Measurements from ENCODE around the gene CDK11A.
A peak's percentile ranks its signal among the peaks of the same experiment; 100 is the strongest.

The CDK11A gene

DNA sequence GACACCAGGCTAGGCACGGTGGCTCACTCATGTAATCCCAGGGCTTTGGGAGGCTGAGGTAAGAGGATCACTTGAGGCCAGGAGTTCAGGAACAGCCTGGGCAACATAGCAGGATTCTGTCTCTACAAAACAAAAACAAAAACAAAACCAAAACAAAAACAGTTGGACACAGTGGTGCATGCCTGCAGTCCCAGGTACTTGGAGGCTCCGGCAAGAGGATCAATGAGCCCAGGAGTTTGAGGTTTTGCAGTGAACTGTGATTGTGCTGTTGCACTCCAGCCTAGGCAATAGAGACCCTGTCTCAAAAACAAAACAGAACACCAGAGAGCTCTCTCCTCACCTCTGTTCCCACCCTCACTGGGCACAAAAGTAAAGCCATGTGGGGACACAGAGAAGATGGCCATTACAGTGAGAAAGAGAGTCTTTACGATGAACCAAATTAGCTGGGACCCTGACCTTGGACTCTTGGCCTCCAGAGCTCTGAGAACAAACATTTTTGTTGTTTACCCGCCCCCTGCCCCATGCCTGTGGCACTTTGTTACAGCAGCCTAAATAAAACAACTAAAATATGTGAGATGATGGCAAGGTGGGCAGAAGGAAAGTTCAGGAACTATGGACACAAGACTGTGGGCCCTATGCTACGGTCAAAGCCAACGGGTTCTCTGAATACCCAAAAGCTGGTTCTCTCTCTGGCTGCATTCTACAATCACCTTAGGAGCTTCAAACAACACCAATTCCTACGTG, 44.3 kb upstream of the CDK11A start:
- Histone ChIP-seq H3K27ac (ENCODE audit: low read depth, low read length) (no peak overlapping the region), H3K27me3 (ENCODE audit: insufficient read depth, low read length) (no peaks in the 10 kb centered on the region), H3K4ac (ENCODE audit: low read depth, low read length) (peak overlapping the region; percentile 39), H3K4me3 (ENCODE audit: low read depth, low read length) (no peak overlapping the region), H2BK5ac (ENCODE audit: low read depth, low read length, poor library complexity) (no peak overlapping the region), H4K12ac (ENCODE audit: low read depth, low read length) (no peak overlapping the region), H2BK120ac (ENCODE audit: insufficient read depth, low read length, poor library complexity) (no peak overlapping the region), H3K79me2 (ENCODE audit: control insufficient read depth, insufficient read depth, low read length, poor library complexity) (peaks cover 5% of the 10 kb centered on the region), H3K4me1 (ENCODE audit: control insufficient read depth in 1 of 2, insufficient read depth in 2 of 2, low read length in 2 of 2) (peaks cover 4 to 8% of the 10 kb centered on the region in 2 experiments), H3K79me1 (ENCODE audit: low read length) (no peaks in the 10 kb centered on the region), H4K91ac (ENCODE audit: low read depth, low read length) (no peak overlapping the region), H2AK5ac (ENCODE audit: low read length) (no peak overlapping the region), H3K9me3 (ENCODE audit: insufficient read depth, low read depth, low read length) (peaks cover 2% of the 10 kb centered on the region), H3K4me2 (ENCODE audit: low read length) (no peak overlapping the region), H3K14ac (ENCODE audit: low read length) (no peak overlapping the region), H2BK12ac (ENCODE audit: low read length) (no peak overlapping the region), H3K23ac (ENCODE audit: low read length) (no peak overlapping the region), H3K18ac (ENCODE audit: low read length) (no peak overlapping the region), H4K8ac (ENCODE audit: low read depth, low read length) (no peak overlapping the region), H2AFZ (ENCODE audit: insufficient read depth, low read length, poor library complexity) (no peak overlapping the region), H3K9ac (ENCODE audit: low read length) (no peak overlapping the region), H3K36me3 (ENCODE audit: control insufficient read depth in 1 of 2, insufficient read depth in 2 of 2, low read length in 2 of 2) (peaks cover 25 to 30% of the 10 kb centered on the region in 2 experiments)
- peak; percentile 48 to 76 for DNase-seq
- WGBS (ENCODE audit: extremely low coverage, insufficient coverage, insufficient read length) = no CpG with 5 or more reads among the region's 7 CpGs

DNA sequence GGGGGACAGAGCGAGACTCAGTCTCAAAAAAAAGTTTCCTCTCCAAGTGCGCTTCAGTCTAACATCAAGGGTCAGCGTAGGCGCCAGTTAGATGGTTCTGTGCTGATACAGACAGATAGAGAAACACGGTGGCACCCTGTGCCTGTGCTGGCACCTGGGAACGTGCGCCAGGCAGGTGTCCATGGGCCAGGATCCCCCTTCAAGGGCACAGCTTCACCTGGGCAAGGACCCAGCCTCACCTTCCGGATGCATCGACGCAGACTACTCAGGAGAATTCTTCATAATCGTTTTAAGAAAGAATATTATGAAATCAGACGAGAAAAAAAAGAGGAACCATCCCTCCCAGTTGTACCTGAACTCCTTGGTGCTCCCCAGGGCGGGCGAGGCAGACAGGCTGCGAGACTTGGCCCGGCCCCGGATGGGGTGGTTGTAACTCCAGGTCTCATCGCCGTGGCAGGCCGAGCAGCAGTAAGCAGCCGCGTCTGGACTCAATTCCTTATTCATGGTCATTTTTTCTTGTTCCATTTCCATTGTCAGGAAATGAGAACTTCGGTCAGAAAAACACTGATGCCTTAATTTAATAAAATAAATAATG, 40.8 kb upstream of the CDK11A start:
- WGBS (ENCODE audit: extremely low coverage, insufficient coverage, insufficient read length) = no CpG with 5 or more reads among the region's 23 CpGs
- H3K9me3 ChIP-seq (ENCODE audit: insufficient read depth, low read depth, low read length) = no peaks in the 10 kb centered on the region
- H3K36me3 ChIP-seq (ENCODE audit: control insufficient read depth in 1 of 2, insufficient read depth in 2 of 2, low read length in 2 of 2) = peaks cover 40 to 45% of the 10 kb centered on the region in 2 experiments
- no peak overlapping the region for H4K12ac ChIP-seq (ENCODE audit: low read depth, low read length)
- H3K23ac ChIP-seq (ENCODE audit: low read length) = no peak overlapping the region
- H3K4ac ChIP-seq (ENCODE audit: low read depth, low read length) = no peak overlapping the region
- H3K18ac ChIP-seq (ENCODE audit: low read length) = no peak overlapping the region
- H3K27me3 ChIP-seq (ENCODE audit: insufficient read depth, low read length) = no peaks in the 10 kb centered on the region
- no peak overlapping the region for H4K8ac ChIP-seq (ENCODE audit: low read depth, low read length)
- no peak overlapping the region for H3K27ac ChIP-seq (ENCODE audit: low read depth, low read length)
- DNase-seq = no peak
- no peak overlapping the region for H2AFZ ChIP-seq (ENCODE audit: insufficient read depth, low read length, poor library complexity)
- no peaks in the 10 kb centered on the region for H3K79me1 ChIP-seq (ENCODE audit: low read length)
- H4K91ac ChIP-seq (ENCODE audit: low read depth, low read length) = no peak overlapping the region
- no peak overlapping the region for H2AK5ac ChIP-seq (ENCODE audit: low read length)
- H3K4me1 ChIP-seq (ENCODE audit: control insufficient read depth in 1 of 2, insufficient read depth in 2 of 2, low read length in 2 of 2) = peaks cover 4 to 12% of the 10 kb centered on the region in 2 experiments
- no peak overlapping the region for H2BK12ac ChIP-seq (ENCODE audit: low read length)
- no peak overlapping the region for H2BK120ac ChIP-seq (ENCODE audit: insufficient read depth, low read length, poor library complexity)
- H3K4me3 ChIP-seq (ENCODE audit: low read depth, low read length) = no peak overlapping the region
- H3K79me2 ChIP-seq (ENCODE audit: control insufficient read depth, insufficient read depth, low read length, poor library complexity) = peaks cover 5% of the 10 kb centered on the region
- no peak overlapping the region for H3K4me2 ChIP-seq (ENCODE audit: low read length)
- H3K14ac ChIP-seq (ENCODE audit: low read length) = no peak overlapping the region
- no peak overlapping the region for H3K9ac ChIP-seq (ENCODE audit: low read length)
- no peak overlapping the region for H2BK5ac ChIP-seq (ENCODE audit: low read depth, low read length, poor library complexity)

DNA sequence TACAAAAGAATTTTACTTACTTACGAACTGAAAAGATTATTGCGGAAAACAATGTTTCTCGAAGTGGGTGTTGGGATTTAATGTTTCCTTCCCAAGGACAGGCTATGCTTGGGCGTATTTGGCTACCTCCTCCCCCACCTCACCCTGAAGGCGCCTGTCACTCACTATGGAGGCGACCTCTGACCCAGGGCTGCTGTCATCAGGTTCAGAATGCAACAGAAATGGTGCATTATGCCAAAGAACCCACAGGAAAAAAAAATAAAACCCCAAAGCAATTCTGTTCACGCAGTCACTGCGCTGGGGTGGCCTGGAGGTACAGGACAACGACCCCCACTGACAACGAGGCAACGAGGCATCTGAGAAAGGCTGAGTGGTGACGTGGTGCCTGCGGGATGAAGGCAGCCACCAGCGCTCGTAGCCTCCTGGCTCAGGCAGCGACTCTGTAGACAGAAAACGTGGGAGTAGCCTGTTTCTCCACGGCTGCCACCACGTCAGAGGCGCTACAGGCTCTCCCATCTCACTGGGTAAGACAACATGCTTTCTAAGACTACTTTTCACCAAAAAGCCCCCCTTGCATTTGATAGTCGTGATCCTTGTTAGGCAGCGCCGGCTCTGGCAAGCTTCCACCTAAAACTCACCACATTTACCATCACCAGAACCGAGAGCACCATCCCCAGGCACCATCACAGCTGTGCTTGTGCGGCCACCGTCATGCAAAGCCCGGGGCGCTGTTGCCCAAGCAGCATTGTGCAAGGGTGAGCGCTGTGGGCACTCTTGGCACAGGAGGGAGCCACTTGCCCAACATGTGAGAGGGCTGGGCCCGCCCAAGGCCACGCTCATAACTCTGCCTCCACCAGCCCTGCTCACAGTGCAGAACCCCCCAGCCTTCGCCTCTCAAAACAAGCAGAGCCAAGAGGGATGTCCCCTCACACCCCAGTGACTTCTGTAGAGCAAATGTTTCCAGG, 39.8 kb upstream of the CDK11A start:
- no peak overlapping the region for H3K14ac ChIP-seq (ENCODE audit: low read length)
- peaks cover 2% of the 10 kb centered on the region for H3K9me3 ChIP-seq (ENCODE audit: insufficient read depth, low read depth, low read length)
- H3K79me1 ChIP-seq (ENCODE audit: low read length) = no peaks in the 10 kb centered on the region
- WGBS (ENCODE audit: extremely low coverage, insufficient coverage, insufficient read length) = no CpG with 5 or more reads among the region's 32 CpGs
- H3K4me1 ChIP-seq (ENCODE audit: control insufficient read depth in 1 of 2, insufficient read depth in 2 of 2, low read length in 2 of 2) = peaks cover 4 to 16% of the 10 kb centered on the region in 2 experiments
- H3K4ac ChIP-seq (ENCODE audit: low read depth, low read length) = peak overlapping the region; percentile 8
- no peak overlapping the region for H2BK120ac ChIP-seq (ENCODE audit: insufficient read depth, low read length, poor library complexity)
- H3K27ac ChIP-seq (ENCODE audit: low read depth, low read length) = peak overlapping the region; percentile 6
- no peak overlapping the region for H3K18ac ChIP-seq (ENCODE audit: low read length)
- no peak overlapping the region for H3K23ac ChIP-seq (ENCODE audit: low read length)
- H4K12ac ChIP-seq (ENCODE audit: low read depth, low read length) = no peak overlapping the region
- H4K91ac ChIP-seq (ENCODE audit: low read depth, low read length) = no peak overlapping the region
- H3K9ac ChIP-seq (ENCODE audit: low read length) = no peak overlapping the region
- H2BK5ac ChIP-seq (ENCODE audit: low read depth, low read length, poor library complexity) = no peak overlapping the region
- no peak overlapping the region for H3K4me3 ChIP-seq (ENCODE audit: low read depth, low read length)
- H3K79me2 ChIP-seq (ENCODE audit: control insufficient read depth, insufficient read depth, low read length, poor library complexity) = peaks cover 3% of the 10 kb centered on the region
- H3K27me3 ChIP-seq (ENCODE audit: insufficient read depth, low read length) = no peaks in the 10 kb centered on the region
- no peak overlapping the region for H2AFZ ChIP-seq (ENCODE audit: insufficient read depth, low read length, poor library complexity)
- H4K8ac ChIP-seq (ENCODE audit: low read depth, low read length) = no peak overlapping the region
- H3K4me2 ChIP-seq (ENCODE audit: low read length) = no peak overlapping the region
- DNase-seq = peak; percentile 53 to 86
- H3K36me3 ChIP-seq (ENCODE audit: control insufficient read depth in 1 of 2, insufficient read depth in 2 of 2, low read length in 2 of 2) = peaks cover 49 to 50% of the 10 kb centered on the region in 2 experiments
- H2BK12ac ChIP-seq (ENCODE audit: low read length) = no peak overlapping the region
- H2AK5ac ChIP-seq (ENCODE audit: low read length) = no peak overlapping the region
